H9 (cell line): ENCODE measurements around the gene ZNF200. TPM values are rescaled to one million over a fixed set of nuclear protein-coding genes. Genes with fewer than 3 reads are reported as not detected.

Source experiments
- DNase-seq: peaks from one replicate; pipeline ENCODE4 v3.0.0-alpha.2; 2017
- H2AFZ ChIP-seq: one replicate; pipeline ENCODE4 v1.6.1; 2013; ENCODE audit warnings: mild to moderate bottlenecking, low read length, control low read depth, moderate library complexity
- H2AK5ac ChIP-seq: 2 replicates; pipeline ENCODE4 v1.6.1; 2013; ENCODE audit warnings: low read length, control low read depth, mixed read lengths; ENCODE audit not compliant: insufficient read length
- H2BK120ac ChIP-seq: one replicate; pipeline ENCODE4 v1.6.1; 2013; ENCODE audit warnings: low read depth, mild to moderate bottlenecking, low read length, control low read depth, inconsistent platforms; ENCODE audit not compliant: poor library complexity, severe bottlenecking
- H2BK12ac ChIP-seq: 2 replicates; pipeline ENCODE4 v1.6.1; 2013; ENCODE audit warnings: low read length, control low read depth, mixed read lengths, low read depth; ENCODE audit not compliant: insufficient read length
- H2BK15ac ChIP-seq: 2 replicates; pipeline ENCODE4 v1.6.1; 2013; ENCODE audit warnings: low read depth, low read length, control low read depth
- H2BK20ac ChIP-seq: one replicate; pipeline ENCODE4 v1.6.1; 2013; ENCODE audit warnings: low read depth, mild to moderate bottlenecking, low read length, control low read depth, inconsistent platforms; ENCODE audit not compliant: poor library complexity, severe bottlenecking
- H2BK5ac ChIP-seq: 2 replicates; pipeline ENCODE4 v1.6.1; 2013; ENCODE audit warnings: low read length, control low read depth, mixed read lengths; ENCODE audit not compliant: insufficient read length
- H3K14ac ChIP-seq: 2 replicates; pipeline ENCODE4 v1.6.1; 2013; ENCODE audit warnings: low read length, control low read depth; ENCODE audit not compliant: insufficient read depth
- H3K18ac ChIP-seq: 2 replicates; pipeline ENCODE4 v1.6.1; 2013; ENCODE audit warnings: low read depth, mild to moderate bottlenecking, mixed read lengths, low read length, control low read depth; ENCODE audit not compliant: insufficient read length
- H3K23ac ChIP-seq: 2 replicates; pipeline ENCODE4 v1.6.1; 2013; ENCODE audit warnings: low read length, control low read depth, mixed read lengths, low read depth; ENCODE audit not compliant: insufficient read length
- H3K23me2 ChIP-seq: 2 replicates; pipeline ENCODE4 v1.6.1; 2013; ENCODE audit warnings: low read depth, mild to moderate bottlenecking, mixed read lengths, low read length, control low read depth; ENCODE audit not compliant: insufficient read length, poor library complexity, severe bottlenecking
- H3K27ac ChIP-seq: 2 replicates; pipeline ENCODE4 v1.5.1; 2013; ENCODE audit warnings: low read length, control low read depth, mixed read lengths, low read depth; ENCODE audit not compliant: insufficient read length
- H3K27me3 ChIP-seq: 2 replicates; pipeline ENCODE4 v1.6.1; 2013; ENCODE audit warnings: low read length, control low read depth, inconsistent platforms; ENCODE audit not compliant: insufficient read depth
- H3K4ac ChIP-seq: 2 replicates; pipeline ENCODE4 v1.6.1; 2013; ENCODE audit warnings: low read depth, mild to moderate bottlenecking, control low read depth, inconsistent platforms, low read length, moderate library complexity
- H3K4me1 ChIP-seq: 2 replicates; pipeline ENCODE4 v1.6.1; 2013; ENCODE audit warnings: low read length, control low read depth, inconsistent platforms; ENCODE audit not compliant: insufficient read depth
- H3K4me2 ChIP-seq: 2 replicates; pipeline ENCODE4 v1.6.1; 2013; ENCODE audit warnings: low read length, control low read depth, mixed read lengths; ENCODE audit not compliant: insufficient read length, insufficient read depth
- H3K56ac ChIP-seq: 2 replicates; pipeline ENCODE4 v1.6.1; 2013; ENCODE audit warnings: low read depth, mild to moderate bottlenecking, mixed read lengths, low read length, control low read depth; ENCODE audit not compliant: insufficient read length
- H3K79me1 ChIP-seq: 2 replicates; pipeline ENCODE4 v1.6.1; 2013; ENCODE audit warnings: low read depth, mild to moderate bottlenecking, moderate library complexity, low read length, control low read depth, inconsistent platforms; ENCODE audit not compliant: insufficient read depth, poor library complexity, severe bottlenecking
- H3K79me2 ChIP-seq: 2 replicates; pipeline ENCODE4 v1.6.1; 2013; ENCODE audit warnings: low read length, control low read depth, inconsistent platforms; ENCODE audit not compliant: insufficient read depth
- H3K9ac ChIP-seq: 2 replicates; pipeline ENCODE4 v1.6.1; 2013; ENCODE audit warnings: low read length, control low read depth, mixed read lengths; ENCODE audit not compliant: insufficient read length; ENCODE audit errors: extremely low read depth
- H3K9me3 ChIP-seq: one replicate; pipeline ENCODE4 v1.6.1; 2013; ENCODE audit warnings: low read depth, low read length, inconsistent platforms; ENCODE audit not compliant: control insufficient read depth
- H3T11ph ChIP-seq: one replicate; pipeline ENCODE4 v1.6.1; 2013; ENCODE audit warnings: mild to moderate bottlenecking, low read length, control low read depth, inconsistent platforms
- H4K20me1 ChIP-seq: one replicate; pipeline ENCODE4 v1.6.1; 2013; ENCODE audit not compliant: control insufficient read depth, insufficient read length, insufficient read depth
- H4K5ac ChIP-seq: 2 replicates; pipeline ENCODE4 v1.6.1; 2013; ENCODE audit warnings: low read depth, mild to moderate bottlenecking, mixed read lengths, low read length, control low read depth; ENCODE audit not compliant: insufficient read length
- H4K8ac ChIP-seq: replicated peaks from 2 replicates; pipeline ENCODE4 v1.6.1; 2013; ENCODE audit warnings: low read length, control low read depth, mixed read lengths, low read depth; ENCODE audit not compliant: insufficient read length
- H4K91ac ChIP-seq: 2 replicates; pipeline ENCODE4 v1.6.1; 2013; ENCODE audit warnings: low read depth, mild to moderate bottlenecking, moderate library complexity, mixed read lengths, low read length, control low read depth; ENCODE audit not compliant: insufficient read length
- H3K27ac Mint-ChIP-seq, 3 experiments: 2 replicates in 2 of 3; 3 replicates in 1 of 3; pipeline ENCODE4 v1.8.0; 2020 to 2021; ENCODE audit warnings: mixed read lengths in 3 of 3, mild to moderate bottlenecking in 1 of 3, moderate library complexity in 1 of 3
- H3K27me3 Mint-ChIP-seq: 2 replicates; pipeline ENCODE4 v1.8.0; 2021; ENCODE audit warnings: low read depth, mild to moderate bottlenecking, moderate library complexity, mixed read lengths
- H3K36me3 Mint-ChIP-seq, 3 experiments: 2 replicates in 2 of 3; 3 replicates in 1 of 3; pipeline ENCODE4 v1.8.0; 2020 to 2021; ENCODE audit warnings: low read depth in 3 of 3, mixed read lengths in 3 of 3; ENCODE audit not compliant: insufficient read depth in 1 of 3
- H3K4me1 Mint-ChIP-seq, 2 experiments: 2 replicates each; pipeline ENCODE4 v1.8.0; 2020; ENCODE audit warnings: mixed read lengths in 2 of 2
- H3K4me3 Mint-ChIP-seq, 2 experiments: 2 replicates in 1 of 2; 3 replicates in 1 of 2; pipeline ENCODE4 v1.8.0; 2020 to 2021; ENCODE audit warnings: mild to moderate bottlenecking in 2 of 2, mixed read lengths in 2 of 2, moderate library complexity in 1 of 2
- H3K9me3 Mint-ChIP-seq, 2 experiments: 2 replicates in 1 of 2; 3 replicates in 1 of 2; pipeline ENCODE4 v1.8.0; 2020; ENCODE audit warnings: mild to moderate bottlenecking in 2 of 2, mixed read lengths in 2 of 2, moderate library complexity in 1 of 2
- CTCF ChIP-seq: fragments of 200-600 bp; sonication (generic); conservative IDR thresholded peaks from 3 replicates; pipeline ENCODE4 v1.8.0; 2021; ENCODE audit warnings: antibody characterized with exemption, mild to moderate bottlenecking
- WGBS: extraction: QIAGEN DNeasy Blood & Tissue Kit; methylation state at CpG from one replicate; pipeline ENCODE4 v1.1.7; 2013; ENCODE audit warnings: missing lambda C conversion rate, low lambda C conversion rate, mixed read lengths; ENCODE audit not compliant: insufficient read length; ENCODE audit errors: extremely low coverage; 5-methylcytosine and 5-hydroxymethylcytosine counted together
- total RNA-seq: library from RNA; stranded (reverse); gene quantifications from 2 replicates; pipeline ENCODE4 v1.2.1, GENCODE V29; 2021

Gene ZNF200
- total RNA-seq, 1 experiment from 2014 or later = 14.9 TPM

GRCh38 chr16:3235856-3236669, 1.1 kb upstream of the ZNF200 start:
- no peaks in the 10 kb centered on the region for H3K9me3 ChIP-seq
- DNase-seq = peak; percentile 72
- no peaks in the 10 kb centered on the region for H3K23me2 ChIP-seq
- Mint-ChIP-seq H3K4me3 (peak overlapping the region; percentile 42 to 75), H3K27me3 (peaks cover 7% of the 10 kb centered on the region), H3K9me3 (peaks cover 39 to 45% of the 10 kb centered on the region in 2 experiments), H3K27ac (peak overlapping the region in 1 of 3 experiments; percentile 54; a peak in 1 of 7 replicates), H3K36me3 (peaks cover 25 to 30% (median 26%) of the 10 kb centered on the region in 3 experiments), H3K4me1 (peaks cover 10 to 13% of the 10 kb centered on the region in 2 experiments)
- peaks cover 3% of the 10 kb centered on the region for H3K79me1 ChIP-seq
- H3K79me2 ChIP-seq = no peaks in the 10 kb centered on the region
- no peak overlapping the region for H2AFZ ChIP-seq
- H3K4me1 ChIP-seq = no peaks in the 10 kb centered on the region
- no peak overlapping the region for H2BK20ac ChIP-seq
- H2BK12ac ChIP-seq = no peak overlapping the region
- H2AK5ac ChIP-seq = no peak overlapping the region
- H4K91ac ChIP-seq = no peak overlapping the region
- no CpG with 5 or more reads among the region's 29 CpGs for WGBS
- no peak for TF ChIP-seq CTCF
- no peak overlapping the region for H3K27ac ChIP-seq
- H3K4ac ChIP-seq = no peak overlapping the region
- H3K27me3 ChIP-seq = no peaks in the 10 kb centered on the region
- H3K14ac ChIP-seq = no peak overlapping the region
- no peak overlapping the region for H3K9ac ChIP-seq
- no peak overlapping the region for H2BK120ac ChIP-seq
- 0 out of 2 replicates have a peak overlapping the region, but pooled peaks have one; percentile 37 for H2BK15ac ChIP-seq
- no peak overlapping the region for H4K8ac ChIP-seq
- no peak overlapping the region for H3K18ac ChIP-seq
- H3K4me2 ChIP-seq = no peak overlapping the region
- H3K56ac ChIP-seq = no peak overlapping the region
- H3K23ac ChIP-seq = no peak overlapping the region
- no peak overlapping the region for H3T11ph ChIP-seq
- H4K20me1 ChIP-seq = no peaks in the 10 kb centered on the region
- no peak overlapping the region for H2BK5ac ChIP-seq
- H4K5ac ChIP-seq = no peak overlapping the region
